Fibroblast of villous mesenchyme (primary cell): ENCODE results near the gene KLHL11. TPM values are rescaled to one million over a fixed set of nuclear protein-coding genes. Genes with fewer than 3 reads are reported as not detected.

Experiments used
- DNase-seq: peaks from one replicate; pipeline ENCODE4 v3.0.0-alpha.2; 2010; ENCODE audit warnings: low read depth
- H3K4me3 ChIP-seq: 2 replicates; pipeline ENCODE4 v1.5.1; 2011; ENCODE audit warnings: low read depth, mild to moderate bottlenecking, low read length
- CTCF ChIP-seq: IDR thresholded peaks from 2 replicates; pipeline ENCODE4 v1.5.1; 2012; ENCODE audit warnings: low read depth, mild to moderate bottlenecking, low read length; ENCODE audit not compliant: insufficient read depth
- total RNA-seq: library from RNA; depleted of rRNA; stranded (reverse); fragments of >200 nt; gene quantifications from 2 replicates; pipeline ENCODE4 v1.2.3, GENCODE V29; 2012

The KLHL11 gene
- total RNA-seq, 1 donor: 37.6 TPM

GRCh38 chr17:41871789-41872188, 6.6 kb upstream of the KLHL11 start:
- no peak for TF ChIP-seq CTCF
- no peak overlapping the region for H3K4me3 ChIP-seq
- no peak for DNase-seq

GRCh38 chr17:41870627-41871026, 5.4 kb upstream of the KLHL11 start:
- H3K4me3 ChIP-seq: no peak overlapping the region
- no peak for DNase-seq
- no peak for TF ChIP-seq CTCF

- TF ChIP-seq CTCF: no peak
- no peak overlapping the region for H3K4me3 ChIP-seq
- DNase-seq: no peak
These were observed 4.9 kb upstream of the KLHL11 start for GRCh38 chr17:41870097-41870496.

- DNase-seq: no peak
- no peak overlapping the region for H3K4me3 ChIP-seq
- TF ChIP-seq CTCF: no peak
These were observed 4.2 kb upstream of the KLHL11 start for GRCh38 chr17:41869426-41869825.

- TF ChIP-seq CTCF: no peak
- no peak overlapping the region for H3K4me3 ChIP-seq
- DNase-seq: no peak
These were observed 3.3 kb upstream of the KLHL11 start for GRCh38 chr17:41868568-41868967.

GRCh38 chr17:41865596-41865893, 322 bp upstream of the KLHL11 start:
- no peak for TF ChIP-seq CTCF
- peak overlapping the region; percentile 41 for H3K4me3 ChIP-seq
- no peak for DNase-seq

GRCh38 chr17:41864498-41864835, 756 bp downstream of the KLHL11 start:
- peak overlapping the region; percentile 94 for H3K4me3 ChIP-seq
- peak; percentile 30 for DNase-seq
- TF ChIP-seq CTCF: no peak
